Natural killer cell treated with Interleukin-12 subunit alpha and Interleukin-12 subunit beta and Interleukin-15 and Interleukin-18, amount 100 ng/mL, for 72 hours (primary cell): ENCODE results near the gene OLFML2A. TPM values are rescaled to one million over a fixed set of nuclear protein-coding genes. Genes with fewer than 3 reads are reported as not detected.
A peak's percentile ranks its signal among the peaks of the same experiment; 100 is the strongest.

ENCODE experiments used
- ATAC-seq, 2 donors: fragments of 150-1000 bp; cut with Tn5 transposase in 1 of 2; sonication (Bioruptor Pico), chemical (Tn5 transposase) in 1 of 2; 2 replicates each; pipeline ENCODE4 v1.10.0; 2021
- DNase-seq: peaks from one replicate; pipeline ENCODE4 v3.0.0; 2022; ENCODE audit warnings: low spot score
- H3K27ac Mint-ChIP-seq, 2 donors: 1 replicate in 1 of 2; 2 replicates in 1 of 2; pipeline ENCODE4 v1.8.0; 2022; ENCODE audit warnings: mixed read lengths in 2 of 2, mild to moderate bottlenecking in 1 of 2, moderate library complexity in 1 of 2
- H3K27me3 Mint-ChIP-seq, 2 donors: 1 replicate in 1 of 2; 2 replicates in 1 of 2; pipeline ENCODE4 v1.8.0; 2022; ENCODE audit warnings: mixed read lengths in 2 of 2
- H3K36me3 Mint-ChIP-seq: one replicate; pipeline ENCODE4 v1.8.0; 2022; ENCODE audit warnings: mixed read lengths
- H3K4me1 Mint-ChIP-seq, 2 donors: 1 replicate in 1 of 2; 2 replicates in 1 of 2; pipeline ENCODE4 v1.8.0; 2022; ENCODE audit warnings: low read depth in 2 of 2, mixed read lengths in 2 of 2, mild to moderate bottlenecking in 1 of 2
- H3K4me3 Mint-ChIP-seq: one replicate; pipeline ENCODE4 v1.8.0; 2022; ENCODE audit warnings: mixed read lengths
- H3K9me3 Mint-ChIP-seq: 2 replicates; pipeline ENCODE4 v1.8.0; 2022; ENCODE audit warnings: mixed read lengths
- total RNA-seq, 2 donors: library from RNA; stranded (reverse); gene quantifications; one replicate each; pipeline ENCODE4 v1.2.3, GENCODE V29; 2022

The OLFML2A gene
- total RNA-seq, 2 donors from 2014 or later = not detected

DNA sequence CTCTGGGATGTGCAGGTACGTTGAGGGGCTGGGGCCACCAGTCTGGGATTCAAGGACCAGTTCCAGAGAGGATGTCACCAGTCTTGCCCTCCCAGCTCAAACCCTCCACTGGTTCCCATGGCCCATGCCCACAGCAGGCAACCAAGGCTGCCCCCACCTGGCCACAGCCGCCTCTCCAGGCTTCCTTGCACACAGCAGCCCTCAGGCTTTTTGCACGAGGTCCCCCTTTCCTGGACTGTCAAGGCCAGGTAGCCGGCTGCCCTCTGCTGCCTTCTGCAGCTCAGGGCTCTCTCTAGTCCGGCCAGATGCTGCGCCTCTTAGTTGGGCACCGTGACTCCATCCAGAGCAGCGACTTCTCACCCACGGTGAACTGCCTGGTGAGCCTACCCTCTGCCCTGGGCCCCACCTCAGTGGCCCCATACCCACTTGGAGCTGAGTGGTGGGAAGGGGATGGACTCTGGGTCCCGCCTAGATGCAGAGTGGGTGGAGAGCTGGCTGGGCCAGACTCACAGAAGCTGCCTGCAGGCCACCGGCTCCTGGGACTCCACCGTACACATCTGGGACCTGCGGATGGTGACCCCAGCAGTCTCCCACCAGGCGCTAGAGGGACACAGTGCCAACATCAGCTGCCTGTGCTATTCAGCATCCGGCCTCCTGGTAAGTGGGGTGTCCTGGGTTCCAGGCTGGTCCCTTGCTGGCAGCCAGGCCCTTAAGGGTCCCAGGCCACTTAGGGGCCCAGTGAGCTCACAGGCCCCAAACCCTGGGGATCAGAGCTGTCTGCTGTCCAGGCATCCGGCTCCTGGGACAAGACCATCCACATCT, 79.2 kb downstream of the OLFML2A start:
- Mint-ChIP-seq H3K27ac (peak overlapping the region in 1 of 2 donors; percentile 62), H3K4me3 (no peak overlapping the region), H3K27me3 (no peaks in the 10 kb centered on the region), H3K36me3 (peaks cover 14% of the 10 kb centered on the region), H3K4me1 (peaks cover 27 to 28% of the 10 kb centered on the region in 2 donors), H3K9me3 (no peaks in the 10 kb centered on the region)
- DNase-seq (no peak), ATAC-seq (peak in 1 of 2 donors; percentile 2)

DNA sequence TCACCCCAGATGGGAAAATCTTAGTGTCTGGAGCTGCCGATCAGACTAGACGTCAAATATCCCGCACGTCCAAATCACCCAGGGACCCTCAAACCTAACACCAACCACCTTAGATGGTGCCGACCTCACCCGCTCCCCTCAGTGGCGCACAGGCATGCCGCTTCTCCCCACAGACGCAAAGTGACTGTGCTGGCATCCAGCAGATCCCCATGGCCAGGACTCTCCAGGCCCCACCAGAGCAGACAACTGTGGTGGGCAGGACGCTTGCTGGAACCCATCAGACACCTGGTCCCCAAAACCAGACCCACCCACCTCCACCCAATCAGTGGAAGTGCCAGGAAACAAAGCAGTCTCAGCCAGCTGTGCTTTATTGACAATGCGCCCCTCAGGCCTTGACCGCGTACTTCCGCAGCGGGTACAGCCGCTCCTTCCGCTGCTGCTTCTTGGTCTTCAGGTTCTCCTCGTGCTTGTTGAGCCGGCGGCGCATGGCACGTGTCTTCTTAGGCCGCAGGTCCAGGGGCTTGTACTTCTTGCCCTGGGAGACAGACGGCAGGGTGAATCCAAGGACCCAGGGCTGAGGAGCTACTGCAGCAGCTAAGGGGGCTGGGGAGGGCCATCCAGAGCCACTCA, 80.7 kb downstream of the OLFML2A start:
- no peaks in the 10 kb centered on the region for H3K27me3 Mint-ChIP-seq
- H3K27ac Mint-ChIP-seq = no peak overlapping the region
- peaks cover 27 to 28% of the 10 kb centered on the region in 2 donors for H3K4me1 Mint-ChIP-seq
- peaks cover 14% of the 10 kb centered on the region for H3K36me3 Mint-ChIP-seq
- H3K9me3 Mint-ChIP-seq = no peaks in the 10 kb centered on the region
- H3K4me3 Mint-ChIP-seq = no peak overlapping the region
- DNase-seq (no peak), ATAC-seq (no peak)

DNA sequence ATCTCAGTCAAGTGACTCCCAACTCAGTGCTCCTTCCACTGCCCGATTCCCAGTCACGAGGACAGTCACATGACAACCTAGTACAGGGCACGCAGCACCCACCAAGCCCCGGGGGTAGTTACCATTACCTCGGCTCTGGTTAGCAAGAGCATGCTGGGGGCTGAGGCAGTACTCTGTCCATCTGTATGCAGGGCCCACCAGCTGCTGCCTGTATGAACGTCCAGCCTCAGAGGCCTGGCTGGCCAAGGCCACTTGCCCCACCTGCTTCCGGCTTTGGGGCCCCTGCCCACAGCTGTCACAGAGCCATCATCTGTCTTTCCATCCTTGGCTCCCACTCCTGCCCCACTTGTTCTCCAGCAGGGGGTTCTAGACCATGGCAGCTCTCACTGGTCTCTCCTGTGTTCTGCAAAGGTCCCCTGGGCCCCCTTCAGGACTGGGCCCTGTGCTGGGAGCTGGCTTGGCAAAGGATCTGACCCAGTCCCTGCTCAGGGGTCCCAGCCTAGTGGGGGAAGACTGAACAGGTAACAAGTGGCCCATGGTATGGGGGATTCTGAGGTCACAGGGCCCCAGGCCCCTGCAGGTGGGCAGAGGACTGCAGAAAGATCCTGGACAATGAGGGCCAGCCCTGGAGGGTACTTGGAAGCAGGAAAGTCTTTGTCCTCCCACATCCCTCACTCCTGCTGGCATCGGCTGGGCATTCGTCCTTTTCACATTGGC, 81.6 kb downstream of the OLFML2A start:
- Mint-ChIP-seq H3K4me3 (peak overlapping the region; percentile 94), H3K9me3 (no peaks in the 10 kb centered on the region), H3K27ac (peak overlapping the region in 1 of 2 donors; percentile 84), H3K27me3 (no peaks in the 10 kb centered on the region), H3K36me3 (peaks cover 14% of the 10 kb centered on the region), H3K4me1 (peaks cover 24 to 26% of the 10 kb centered on the region in 2 donors)
- ATAC-seq (no peak), DNase-seq (no peak)

DNA sequence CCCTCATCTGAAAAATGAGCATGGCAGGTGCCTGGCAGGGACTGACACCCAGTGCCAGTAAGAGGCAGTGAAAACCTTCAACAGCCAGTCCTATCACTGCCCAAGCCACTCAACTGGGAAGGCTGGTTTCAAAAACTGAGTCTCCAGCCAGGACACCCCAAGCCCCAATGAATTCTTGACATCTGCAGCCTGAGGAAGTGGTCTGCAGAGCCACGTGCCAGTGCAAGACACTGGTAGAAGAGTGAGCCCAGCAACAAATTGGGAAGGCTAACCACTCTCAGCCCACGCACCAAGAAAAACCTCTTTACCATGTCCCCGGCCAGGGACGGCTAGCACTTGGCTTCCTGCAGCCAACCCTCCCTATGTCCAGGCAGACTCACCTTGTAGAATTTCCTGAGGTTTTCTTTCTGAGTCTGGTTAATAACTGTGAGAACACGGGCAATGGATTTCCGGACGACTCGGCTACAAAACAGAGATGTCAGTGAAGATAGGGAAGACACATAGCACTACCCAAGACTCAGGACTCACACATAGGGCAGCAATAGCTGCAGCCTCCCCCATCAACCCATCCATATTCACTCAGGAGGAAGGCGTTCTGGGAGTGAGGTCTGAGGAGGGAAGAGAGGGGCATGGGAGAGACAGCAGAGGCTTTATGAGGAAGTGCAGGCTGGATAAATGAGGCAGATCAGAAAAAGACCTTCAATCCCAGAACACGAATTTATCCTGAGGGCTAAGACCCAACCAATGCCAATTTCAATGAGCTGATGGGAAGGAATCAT, 83.1 kb downstream of the OLFML2A start:
- Mint-ChIP-seq H3K27me3 (no peaks in the 10 kb centered on the region), H3K4me1 (peaks cover 22 to 27% of the 10 kb centered on the region in 2 donors), H3K27ac (peak overlapping the region; percentile 84 to 95), H3K36me3 (peaks cover 14% of the 10 kb centered on the region), H3K4me3 (peak overlapping the region; percentile 94), H3K9me3 (no peaks in the 10 kb centered on the region)
- no peak for DNase-seq
- ATAC-seq = no peak

- Mint-ChIP-seq H3K27ac (peak overlapping the region; percentile 84 to 95), H3K36me3 (peaks cover 14% of the 10 kb centered on the region), H3K27me3 (no peaks in the 10 kb centered on the region), H3K4me3 (peak overlapping the region; percentile 94), H3K4me1 (peaks cover 18 to 24% of the 10 kb centered on the region in 2 donors), H3K9me3 (no peaks in the 10 kb centered on the region)
- ATAC-seq = no peak
- DNase-seq = no peak
Measured at GRCh38 chr9:124860582-124861341, 83.8 kb downstream of the OLFML2A start.

DNA sequence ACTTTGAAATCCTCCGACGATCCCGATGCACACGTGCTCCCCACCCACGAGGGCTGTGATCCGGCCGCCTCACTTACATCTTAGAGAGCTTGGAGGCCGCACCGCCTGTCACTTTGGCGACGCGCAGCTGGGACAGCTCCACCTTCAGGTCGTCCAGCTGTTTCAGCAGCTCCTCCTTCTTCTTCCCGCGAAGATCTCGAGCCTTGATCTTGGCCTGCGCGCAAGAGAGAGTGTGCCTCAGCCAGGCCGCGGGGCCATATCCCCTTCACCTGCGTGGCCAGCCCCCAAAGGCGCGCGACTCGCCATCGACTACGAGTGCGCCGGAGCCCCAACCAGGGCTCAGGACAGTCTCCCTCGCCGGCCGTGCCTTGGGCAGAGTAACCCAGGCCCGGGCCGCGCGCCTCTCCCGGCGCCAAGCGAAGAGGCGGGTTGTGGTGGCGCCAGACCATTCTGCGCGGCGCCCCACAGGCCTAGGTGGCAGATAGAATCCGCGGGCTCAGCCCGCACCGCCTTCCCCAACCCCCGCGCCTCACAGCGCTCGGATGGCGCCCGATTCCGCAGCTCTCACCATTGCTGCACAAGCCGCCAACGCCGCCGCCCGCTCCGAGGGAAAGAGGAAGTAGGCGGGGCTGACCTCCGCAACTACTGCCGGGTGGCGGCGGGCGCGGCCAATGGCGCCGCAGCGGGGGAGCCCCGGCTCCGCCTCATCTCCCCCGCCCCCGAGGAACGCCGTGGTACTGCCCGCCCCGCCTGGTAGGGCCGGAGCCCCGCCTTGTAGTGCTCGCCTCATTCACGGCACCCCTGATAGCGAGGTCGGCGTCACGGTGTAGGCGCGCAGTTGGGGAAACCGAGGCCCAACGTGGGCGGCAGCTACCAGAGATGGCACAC, 84.7 kb downstream of the OLFML2A start, which contains the start of the genes ARPC5L and RPL35:
Gene ARPC5L, plus strand, starts transcription at position 789 of the 888 bp plus-strand sequence. CDS start 7,161 bp downstream, outside the sequence.
Gene RPL35, minus strand, starts transcription at position 616 of the 888 bp plus-strand sequence. Its CDS starts 45 bp downstream, at position 571.
- H3K9me3 Mint-ChIP-seq = no peaks in the 10 kb centered on the region
- DNase-seq (peak; percentile 98), ATAC-seq (peak; percentile 98 to 99)
- H3K4me3 Mint-ChIP-seq = peak within 1 kb of the TSS; percentile 94
- peaks cover 14% of the 10 kb centered on the region for H3K36me3 Mint-ChIP-seq
- H3K27ac Mint-ChIP-seq = peak within 1 kb of the TSS; percentile 84 to 95
- no peaks in the 10 kb centered on the region for H3K27me3 Mint-ChIP-seq
- peaks cover 19 to 24% of the 10 kb centered on the region in 2 donors for H3K4me1 Mint-ChIP-seq

GRCh38 chr9:124863371-124863871, 86.5 kb downstream of the OLFML2A start:
- Mint-ChIP-seq H3K27ac (peak overlapping the region in 1 of 2 donors; percentile 23), H3K9me3 (no peaks in the 10 kb centered on the region), H3K27me3 (no peaks in the 10 kb centered on the region), H3K4me1 (peaks cover 27 to 35% of the 10 kb centered on the region in 2 donors), H3K4me3 (peak overlapping the region; percentile 44), H3K36me3 (peaks cover 14% of the 10 kb centered on the region)
- DNase-seq (no peak), ATAC-seq (no peak)

Other genes starting within 250 kb of the OLFML2A start
- 1 to 10 TPM; 2.0 to 3.8 TPM for gene NR6A1, start 5.8 kb upstream of the OLFML2A start, total RNA-seq
- gene WDR38, start 76.3 kb downstream of the OLFML2A start, total RNA-seq = not detected
- gene RPL35, start 84.8 kb downstream of the OLFML2A start, total RNA-seq = 1,000 to 10,000 TPM in 1 of 2 donors, 100 to 1,000 TPM in 1; 983 to 1,578 TPM
- gene ARPC5L, start 85.0 kb downstream of the OLFML2A start, total RNA-seq = 100 to 1,000 TPM; 215 to 218 TPM
- 10 to 100 TPM; 22.1 to 22.6 TPM for gene GOLGA1, start 163.9 kb downstream of the OLFML2A start, total RNA-seq